Measurements from ENCODE around the gene FRMD4B. TPM values are rescaled to one million over a fixed set of nuclear protein-coding genes. Genes with fewer than 3 reads are reported as not detected.

Gene FRMD4B
- total RNA-seq, 1 donor from 2014 or later, result 20.9 TPM

DNA sequence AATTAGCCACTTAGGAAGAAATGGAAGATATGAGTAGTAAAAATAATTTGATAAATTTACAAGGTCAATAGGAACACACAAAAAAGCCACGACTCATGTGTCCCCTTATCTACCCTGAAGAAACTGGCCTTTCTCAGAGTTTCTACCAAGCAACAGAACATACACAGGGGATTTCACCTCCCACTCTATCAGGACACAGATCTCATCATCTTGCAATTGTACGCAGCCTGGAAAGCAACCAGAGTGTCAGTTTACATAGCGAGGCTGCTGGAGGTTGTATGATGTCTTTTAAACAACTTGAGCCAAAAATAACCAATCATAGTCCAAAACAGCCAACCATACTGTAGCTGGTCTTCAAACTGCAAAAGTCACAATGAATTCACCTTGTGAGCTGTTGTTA lies 243.8 kb downstream of the FRMD4B start:
- intact Hi-C loops (cut with micrococcal nuclease), result no loop called here

DNA sequence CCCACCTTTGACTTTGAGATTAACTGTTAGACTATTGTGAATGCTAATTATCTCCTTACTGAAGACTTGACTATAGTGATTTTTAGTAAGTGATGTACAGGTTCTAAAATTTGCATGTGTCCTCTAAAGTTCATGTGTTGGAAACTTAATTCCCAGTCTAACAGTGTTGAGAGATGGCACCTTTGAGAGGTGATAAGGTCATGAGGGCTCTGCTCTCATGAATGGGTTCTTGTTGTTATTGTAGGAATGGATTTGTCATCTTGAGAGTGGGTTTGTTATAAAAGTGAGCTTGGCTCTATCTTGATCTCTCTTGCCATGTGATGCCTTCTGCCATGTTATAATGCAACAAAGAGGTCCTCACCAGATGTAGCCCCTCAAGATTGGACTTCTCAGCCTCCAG lies 244.6 kb downstream of the FRMD4B start:
- intact Hi-C loops (cut with micrococcal nuclease), result no loop called here

DNA sequence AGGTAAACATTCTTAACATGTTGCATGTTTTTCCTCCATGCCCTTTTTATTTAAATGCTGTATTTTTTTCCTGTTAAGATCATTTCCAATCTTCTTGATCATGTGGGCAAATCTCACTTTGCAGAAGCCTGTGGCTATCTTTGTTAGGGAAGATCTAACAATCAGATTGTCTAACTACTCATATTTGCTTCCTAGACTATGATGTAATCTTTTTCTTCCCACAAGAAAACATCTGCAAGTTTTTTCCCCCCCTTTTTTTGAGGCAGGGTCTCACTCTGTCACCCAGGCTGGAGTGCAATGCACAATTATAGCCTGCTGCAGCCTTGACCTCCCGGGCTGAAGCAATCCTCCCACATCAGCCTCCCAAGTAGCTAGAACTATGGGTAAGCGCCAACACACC lies 248.5 kb downstream of the FRMD4B start:
- intact Hi-C loops (cut with micrococcal nuclease), result no loop called here

DNA sequence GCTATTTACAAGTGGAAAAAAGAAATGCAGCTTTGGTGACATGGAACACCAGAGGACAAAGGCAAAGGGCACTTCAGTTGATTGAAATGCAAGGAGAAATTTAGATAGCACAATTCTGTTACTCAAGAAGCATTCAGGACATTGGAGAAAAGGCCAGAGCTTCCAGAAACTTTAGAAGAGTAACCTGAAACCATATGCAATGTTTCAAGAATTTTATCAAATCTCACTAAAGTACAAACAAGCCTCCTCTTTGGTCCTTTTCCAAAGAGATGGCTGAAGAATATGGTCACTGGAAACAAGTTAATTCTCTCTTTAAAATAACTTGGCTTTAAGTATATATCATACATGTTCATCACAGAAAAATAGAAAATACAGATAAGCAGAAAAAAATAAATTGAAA lies 248.9 kb downstream of the FRMD4B start:
- intact Hi-C loops (cut with micrococcal nuclease), result no loop called here

GRCh38 chr3:69130689-69131088 lies 255.2 kb downstream of the FRMD4B start:
- intact Hi-C loops (cut with micrococcal nuclease), result no loop called here

GRCh38 chr3:69129531-69129930 lies 256.4 kb downstream of the FRMD4B start:
- intact Hi-C loops (cut with micrococcal nuclease), result no loop called here

GRCh38 chr3:69128509-69128908 lies 257.4 kb downstream of the FRMD4B start:
- intact Hi-C loops (cut with micrococcal nuclease), result no loop called here

- intact Hi-C loops (cut with micrococcal nuclease), result no loop called here
These were observed 258.9 kb downstream of the FRMD4B start for GRCh38 chr3:69126999-69127398.

DNA sequence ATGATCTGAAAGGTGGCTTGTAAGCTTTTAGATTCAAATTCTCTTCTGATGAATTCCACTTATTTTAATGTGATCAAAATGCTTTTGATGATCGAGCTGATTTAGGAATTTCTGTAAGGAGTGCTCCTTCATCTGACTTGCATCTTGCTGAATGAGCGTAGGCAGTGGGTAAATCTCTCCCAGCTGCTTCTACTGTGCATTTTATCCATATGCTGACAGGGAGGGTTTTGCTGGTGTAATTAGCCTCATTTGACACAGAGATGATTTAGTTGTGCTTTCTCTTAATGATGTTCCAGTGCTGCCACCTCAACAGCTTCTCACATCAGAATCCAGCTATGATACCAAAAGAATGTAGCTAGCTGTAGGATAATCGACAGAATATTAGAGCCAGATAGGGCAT lies 259.7 kb downstream of the FRMD4B start:
- intact Hi-C loops (cut with micrococcal nuclease), result no loop called here

- intact Hi-C loops (cut with micrococcal nuclease), result loop anchor here (5.0 kb wide), 1 partner anchor 550 kb away; no protein-coding TSS in a partner anchor
These were observed 263.5 kb downstream of the FRMD4B start, which contains the start of gene LMOD3 for GRCh38 chr3:69122403-69122802. Gene LMOD3, minus strand, starts transcription at chr3:69122595. Its CDS starts 209 bp downstream, at chr3:69122386.

GRCh38 chr3:69121950-69122349 lies 263.9 kb downstream of the FRMD4B start:
- intact Hi-C loops (cut with micrococcal nuclease), result loop anchor here (1.0 to 5.0 kb wide), 4 partner anchors 39 to 550 kb away; no protein-coding TSS in a partner anchor

DNA sequence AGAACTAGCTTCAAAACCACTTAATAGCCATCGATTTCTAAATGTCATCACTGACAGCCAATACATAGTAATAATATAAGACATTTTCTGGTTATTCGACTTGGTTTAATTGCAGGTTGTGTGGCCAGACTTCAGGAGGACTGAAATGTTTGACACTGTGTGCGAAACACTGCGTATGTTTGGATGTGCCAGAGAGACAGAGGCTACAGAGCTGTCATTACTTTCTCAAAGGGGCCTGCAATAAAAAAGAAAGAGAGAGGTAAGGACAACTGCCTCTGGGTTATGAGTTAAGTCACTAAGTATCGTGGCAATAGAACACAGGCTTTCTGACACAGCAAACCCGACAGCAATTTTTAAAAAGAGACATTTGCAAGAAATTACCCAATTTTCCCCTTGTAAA lies 264.4 kb downstream of the FRMD4B start:
- intact Hi-C loops (cut with micrococcal nuclease), result loop anchor here (1.0 to 5.0 kb wide), 4 partner anchors 39 to 551 kb away; no protein-coding TSS in a partner anchor

DNA sequence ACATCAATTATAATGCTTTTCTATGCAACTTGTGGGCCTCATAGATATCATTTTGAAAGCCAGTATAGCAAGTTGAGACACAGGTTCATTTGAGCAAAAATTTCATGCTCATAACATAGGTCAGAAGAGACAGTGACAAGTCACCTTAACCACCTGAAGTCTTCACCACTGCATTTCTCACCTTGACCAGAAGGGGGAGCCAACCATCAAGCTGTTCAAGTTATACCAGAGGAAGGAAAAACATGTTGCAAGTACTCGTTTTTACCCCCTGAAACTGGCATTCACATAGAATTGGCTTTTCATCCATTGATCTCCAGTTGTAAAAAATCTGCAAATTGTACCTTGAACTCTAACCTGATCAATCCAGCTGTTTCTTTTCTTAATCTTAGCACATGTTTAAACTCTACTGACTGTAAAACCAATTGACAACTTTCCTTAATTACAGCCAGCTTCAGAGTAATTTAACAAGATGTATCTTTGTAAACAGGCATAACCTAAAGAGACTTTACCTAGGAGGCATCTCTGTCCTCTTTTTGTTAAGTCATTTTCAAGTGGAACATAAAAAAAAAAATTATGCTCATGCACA lies 264.9 kb downstream of the FRMD4B start:
- intact Hi-C loops (cut with micrococcal nuclease), result loop anchor here (1.0 to 5.0 kb wide), 4 partner anchors 40 to 551 kb away; no protein-coding TSS in a partner anchor

Data from T-helper 2 cell treated with Interferon-gamma antibody and Interleukin-4, amounts not matched to agents 100 ng/mL and 5 ng/mL, for 36 hours (primary cell).